ENCODE data around the gene CBX6. TPM values are rescaled to one million over a fixed set of nuclear protein-coding genes. Genes with fewer than 3 reads are reported as not detected.
"Not testable (repeated sequence)": the region's sequence is repeated elsewhere in the genome, so short reads cannot be mapped to it uniquely, and the experiment has no call there.

The CBX6 gene
- total RNA-seq, 2 experiments from 2014 or later, result 41.6 to 42.8 TPM

- Mint-ChIP-seq H3K27ac (no peak overlapping the region), H3K9me3 (peaks cover 3% of the 10 kb centered on the region), H3K27me3 (peaks cover 34% of the 10 kb centered on the region), H3K4me3 (no peak overlapping the region), H3K36me3 (ENCODE audit: low read depth) (no peaks in the 10 kb centered on the region), H3K4me1 (ENCODE audit: low read depth) (peaks cover 8% of the 10 kb centered on the region)
- intact Hi-C loops (cut with DNase I, micrococcal nuclease), result no loop called here
- CTCF ChIA-PET, result no interaction called here
- POLR2A ChIA-PET, result interaction anchor here (1.4 kb wide), 1 partner anchor 225 kb away, joined by 3 read pairs; no protein-coding TSS in a partner anchor
- no peaks in the 10 kb centered on the region for H3K36me3 ChIP-seq (ENCODE audit: insufficient read depth, low read length)
- H3K27me3 ChIP-seq (ENCODE audit: control insufficient read depth in 1 of 2, insufficient read depth in 2 of 2, low read length in 2 of 2), result peaks cover 0 to 5% of the 10 kb centered on the region in 2 experiments
- H3K9me3 ChIP-seq (ENCODE audit: control insufficient read depth in 1 of 2, insufficient read depth in 1 of 2, low read length in 2 of 2), result no peaks in the 10 kb centered on the region
- peaks cover 4% of the 10 kb centered on the region for H3K4me1 ChIP-seq (ENCODE audit: insufficient read depth, low read length)
- no peak for ATAC-seq (ENCODE audit: poor library complexity)
- H3K4me3 ChIP-seq (ENCODE audit: low read length), result no peak overlapping the region
- H3K27ac ChIP-seq (ENCODE audit: low read depth in 1 of 2, low read length in 2 of 2), result no peak overlapping the region
- DNase-seq, result no peak
- TF ChIP-seq CTCF (IDR thresholded peaks at IDR 0.05), result no peak
Measured at GRCh38 chr22:38906052-38906451, 34.0 kb upstream of the CBX6 start.

- H3K4me1 ChIP-seq (ENCODE audit: insufficient read depth, low read length); intact Hi-C loops (cut with DNase I, micrococcal nuclease); H3K27ac ChIP-seq (ENCODE audit: low read depth in 1 of 2, low read length in 2 of 2); H3K9me3 Mint-ChIP-seq; H3K27me3 ChIP-seq (ENCODE audit: control insufficient read depth in 1 of 2, insufficient read depth in 2 of 2, low read length in 2 of 2); H3K36me3 Mint-ChIP-seq (ENCODE audit: low read depth); H3K36me3 ChIP-seq (ENCODE audit: insufficient read depth, low read length); H3K4me3 Mint-ChIP-seq; POLR2A ChIA-PET; H3K4me3 ChIP-seq (ENCODE audit: low read length); CTCF ChIA-PET; H3K9me3 ChIP-seq (ENCODE audit: control insufficient read depth in 1 of 2, insufficient read depth in 1 of 2, low read length in 2 of 2); ATAC-seq (ENCODE audit: poor library complexity); DNase-seq; H3K27ac Mint-ChIP-seq: not testable (repeated sequence)
- Mint-ChIP-seq H3K27me3 (peaks cover 20% of the 10 kb centered on the region), H3K4me1 (ENCODE audit: low read depth) (peaks cover 18% of the 10 kb centered on the region)
Measured at GRCh38 chr22:38904052-38904617, 32.1 kb upstream of the CBX6 start.

GRCh38 chr22:38901111-38901641 lies 29.2 kb upstream of the CBX6 start:
- peaks cover 8% of the 10 kb centered on the region for H3K4me1 ChIP-seq (ENCODE audit: insufficient read depth, low read length)
- ATAC-seq (ENCODE audit: poor library complexity) (no peak), DNase-seq (no peak)
- H3K9me3 ChIP-seq (ENCODE audit: control insufficient read depth in 1 of 2, insufficient read depth in 1 of 2, low read length in 2 of 2), result no peaks in the 10 kb centered on the region
- H3K27ac Mint-ChIP-seq, result no peak overlapping the region
- CTCF ChIA-PET, result interaction anchor here (1.5 kb wide), 1 partner anchor 31 kb away, joined by 5 read pairs; no protein-coding TSS in a partner anchor
- intact Hi-C loops (cut with DNase I, micrococcal nuclease), result no loop called here
- POLR2A ChIA-PET, result interaction anchor here (1.1 kb wide), 1 partner anchor 29 kb away, joined by 3 read pairs; the partner anchor contains the start of gene CBX6
- no peaks in the 10 kb centered on the region for H3K36me3 Mint-ChIP-seq (ENCODE audit: low read depth)
- H3K27me3 Mint-ChIP-seq, result peaks cover 13% of the 10 kb centered on the region
- peaks cover 3% of the 10 kb centered on the region for H3K9me3 Mint-ChIP-seq
- no peak for TF ChIP-seq CTCF (IDR thresholded peaks at IDR 0.05)
- no peaks in the 10 kb centered on the region for H3K36me3 ChIP-seq (ENCODE audit: insufficient read depth, low read length)
- H3K4me3 Mint-ChIP-seq, result no peak overlapping the region
- no peak overlapping the region for H3K27ac ChIP-seq (ENCODE audit: low read depth in 1 of 2, low read length in 2 of 2)
- no peak overlapping the region for H3K4me3 ChIP-seq (ENCODE audit: low read length)
- no peaks in the 10 kb centered on the region for H3K27me3 ChIP-seq (ENCODE audit: control insufficient read depth in 1 of 2, insufficient read depth in 2 of 2, low read length in 2 of 2)
- peaks cover 18% of the 10 kb centered on the region for H3K4me1 Mint-ChIP-seq (ENCODE audit: low read depth)
